Endodermal cell (in vitro differentiated cells): ENCODE measurements around the gene TM4SF5. TPM values are rescaled to one million over a fixed set of nuclear protein-coding genes. Genes with fewer than 3 reads are reported as not detected.

Experiments
- DNase-seq: peaks from one replicate; pipeline ENCODE4 v3.0.0-alpha.2; 2017
- H3K27ac ChIP-seq: 2 replicates; pipeline ENCODE4 v1.5.1; 2013; ENCODE audit warnings: mild to moderate bottlenecking, low read depth, low read length, moderate library complexity
- H3K27me3 ChIP-seq: 2 replicates; pipeline ENCODE4 v1.6.1; 2013; ENCODE audit warnings: mild to moderate bottlenecking, low read length, moderate library complexity; ENCODE audit not compliant: insufficient read depth, control insufficient read depth, poor library complexity, severe bottlenecking
- H3K36me3 ChIP-seq: 2 replicates; pipeline ENCODE4 v1.7.0; 2013; ENCODE audit warnings: mild to moderate bottlenecking, low read length, moderate library complexity; ENCODE audit not compliant: control insufficient read depth, insufficient read depth
- H3K4me1 ChIP-seq: one replicate; pipeline ENCODE4 v1.7.0; 2013; ENCODE audit warnings: low read length; ENCODE audit not compliant: control insufficient read depth, insufficient read depth
- H3K4me3 ChIP-seq: 2 replicates; pipeline ENCODE4 v1.5.1; 2013; ENCODE audit warnings: mild to moderate bottlenecking, low read length, moderate library complexity
- H3K9ac ChIP-seq: 2 replicates; pipeline ENCODE4 v1.6.1; 2013; ENCODE audit warnings: mild to moderate bottlenecking, low read length, moderate library complexity; ENCODE audit not compliant: poor library complexity, severe bottlenecking; ENCODE audit errors: extremely low read depth
- H3K9me3 ChIP-seq: 2 replicates; pipeline ENCODE4 v1.6.1; 2013; ENCODE audit warnings: mild to moderate bottlenecking, low read length, moderate library complexity; ENCODE audit not compliant: control insufficient read depth
- H3K27ac Mint-ChIP-seq: 2 replicates; pipeline ENCODE4 v1.8.0; 2020; ENCODE audit warnings: mixed read lengths
- H3K27me3 Mint-ChIP-seq: 2 replicates; pipeline ENCODE4 v1.8.0; 2021; ENCODE audit warnings: mild to moderate bottlenecking, mixed read lengths; ENCODE audit not compliant: insufficient read depth
- H3K36me3 Mint-ChIP-seq: 2 replicates; pipeline ENCODE4 v1.8.0; 2020; ENCODE audit warnings: low read depth, mixed read lengths
- H3K4me1 Mint-ChIP-seq: 2 replicates; pipeline ENCODE4 v1.8.0; 2020; ENCODE audit warnings: mixed read lengths
- H3K4me3 Mint-ChIP-seq: 2 replicates; pipeline ENCODE4 v1.8.0; 2020; ENCODE audit warnings: mild to moderate bottlenecking, moderate library complexity, mixed read lengths
- H3K9me3 Mint-ChIP-seq: 2 replicates; pipeline ENCODE4 v1.8.0; 2020; ENCODE audit warnings: mild to moderate bottlenecking, mixed read lengths
- CTCF ChIP-seq: fragments of 200-600 bp; sonication (generic); conservative IDR thresholded peaks from 2 replicates; pipeline ENCODE4 v1.5.0; 2021; ENCODE audit warnings: antibody characterized with exemption, mild to moderate bottlenecking
- WGBS, 2 experiments: methylation state at CpG; one replicate each; pipeline versions ENCODE4 v1.1.5 to v1.1.7; 2013; ENCODE audit warnings: missing lambda C conversion rate in 2 of 2, mixed read lengths in 1 of 2; ENCODE audit not compliant: insufficient coverage in 1 of 2, insufficient read length in 1 of 2; 5-methylcytosine and 5-hydroxymethylcytosine counted together
- total RNA-seq, 2 donors: library from RNA; stranded (reverse); fragmentation: NEBNext Ultra II Directional in 1 of 2; extraction: Animal tissue kit (Norgen Biotek cat#: 25700) in 1 of 2; gene quantifications; 2 replicates in 1 of 2; 3 replicates in 1 of 2; pipeline ENCODE4 v1.2.1, GENCODE V29; 2021

TM4SF5 gene
- total RNA-seq, 2 donors from 2014 or later = not detected

- peak overlapping the region; percentile 51 for H3K4me3 Mint-ChIP-seq
Observed at GRCh38 chr17:4740584-4740983, 31.1 kb upstream of the TM4SF5 start.

GRCh38 chr17:4741544-4741943, 30.1 kb upstream of the TM4SF5 start:
- peaks cover 89% of the 10 kb centered on the region for H3K27me3 Mint-ChIP-seq
- Histone ChIP-seq H3K27me3 (peaks cover 99% of the 10 kb centered on the region), H3K4me1 (peaks cover 5% of the 10 kb centered on the region), H3K9ac (no peak overlapping the region), H3K36me3 (no peaks in the 10 kb centered on the region), H3K27ac (no peak overlapping the region), H3K9me3 (no peaks in the 10 kb centered on the region), H3K4me3 (no peak overlapping the region)
- H3K36me3 Mint-ChIP-seq = no peaks in the 10 kb centered on the region
- 96 to 100% methylated on average over 3 to 8 of the region's 8 CpGs for WGBS, 2 experiments
- no peak overlapping the region for H3K4me3 Mint-ChIP-seq
- no peak overlapping the region for H3K27ac Mint-ChIP-seq
- peaks cover 11% of the 10 kb centered on the region for H3K4me1 Mint-ChIP-seq
- no peak for DNase-seq
- no peaks in the 10 kb centered on the region for H3K9me3 Mint-ChIP-seq
- TF ChIP-seq CTCF = no peak

More at GRCh38 chr17:4740584-4740983, 31.1 kb upstream of the TM4SF5 start:
- Histone ChIP-seq H3K36me3 (no peaks in the 10 kb centered on the region), H3K9ac (no peak overlapping the region), H3K27me3 (peaks cover 99% of the 10 kb centered on the region), H3K27ac (no peak overlapping the region), H3K4me3 (no peak overlapping the region), H3K9me3 (no peaks in the 10 kb centered on the region), H3K4me1 (peaks cover 5% of the 10 kb centered on the region)
- WGBS, 2 experiments = 89 to 90% methylated on average over 2 to 8 of the region's 8 CpGs
- H3K27me3 Mint-ChIP-seq = peaks cover 96% of the 10 kb centered on the region
- no peaks in the 10 kb centered on the region for H3K36me3 Mint-ChIP-seq
- H3K4me1 Mint-ChIP-seq = peaks cover 11% of the 10 kb centered on the region
- no peaks in the 10 kb centered on the region for H3K9me3 Mint-ChIP-seq
- DNase-seq = no peak
- TF ChIP-seq CTCF = no peak
- H3K27ac Mint-ChIP-seq = no peak overlapping the region

- Histone ChIP-seq H3K27me3 (peaks cover 94% of the 10 kb centered on the region), H3K4me1 (peaks cover 5% of the 10 kb centered on the region), H3K9me3 (no peaks in the 10 kb centered on the region), H3K36me3 (no peaks in the 10 kb centered on the region), H3K27ac (no peak overlapping the region), H3K4me3 (no peak overlapping the region), H3K9ac (no peak overlapping the region)
- H3K27ac Mint-ChIP-seq = no peak overlapping the region
- H3K4me3 Mint-ChIP-seq = no peak overlapping the region
- 88 to 93% methylated on average over 7 to 9 of the region's 9 CpGs for WGBS, 2 experiments
- peaks cover 83% of the 10 kb centered on the region for H3K27me3 Mint-ChIP-seq
- H3K9me3 Mint-ChIP-seq = no peaks in the 10 kb centered on the region
- TF ChIP-seq CTCF = no peak
- H3K4me1 Mint-ChIP-seq = peaks cover 11% of the 10 kb centered on the region
- H3K36me3 Mint-ChIP-seq = no peaks in the 10 kb centered on the region
- DNase-seq = no peak
Observed at GRCh38 chr17:4742133-4742532, 29.6 kb upstream of the TM4SF5 start.
